HG03175 (cell line): ENCODE results near the gene PGGT1B.
A peak's percentile ranks its signal among the peaks of the same experiment; 100 is the strongest.

Experiments used
- ATAC-seq: cut with Tn5 transposase; IDR thresholded peaks from one replicate; pipeline ENCODE4 v1.9.1; 2021; ENCODE audit warnings: mild to moderate bottlenecking, moderate library complexity; ENCODE audit not compliant: unreplicated experiment

Gene PGGT1B

GRCh38 chr5:115184770-115185169, 77.9 kb downstream of the PGGT1B start:
- no peak for ATAC-seq

DNA sequence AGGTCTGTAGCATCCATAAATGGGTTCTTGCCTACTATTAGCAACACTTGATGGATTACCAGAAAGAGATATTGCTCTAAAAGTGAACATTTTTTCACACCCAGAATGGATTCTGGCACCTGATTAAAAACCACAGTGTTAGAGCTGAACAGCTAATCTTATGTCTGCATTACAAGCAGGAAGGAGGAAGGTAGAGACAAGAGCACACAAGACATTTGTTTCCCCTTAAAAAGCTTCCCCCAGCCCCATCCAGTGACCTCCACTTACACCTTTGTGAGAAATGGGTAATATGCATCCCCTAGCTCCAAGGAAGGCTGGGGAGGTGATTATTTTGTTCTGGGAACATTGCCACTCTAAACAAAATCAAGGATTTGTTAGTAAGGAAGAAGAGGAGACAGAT, 80.9 kb downstream of the PGGT1B start:
- ATAC-seq: no peak

- ATAC-seq: peak; percentile 66
Observed at GRCh38 chr5:115180165-115180709, 82.4 kb downstream of the PGGT1B start.

- ATAC-seq: peak; percentile 33
Observed at GRCh38 chr5:115179394-115180164, 83.1 kb downstream of the PGGT1B start.

GRCh38 chr5:115179030-115179393, 83.7 kb downstream of the PGGT1B start:
- no peak for ATAC-seq

- ATAC-seq: no peak
Observed at GRCh38 chr5:115170929-115171510, 91.7 kb downstream of the PGGT1B start.

DNA sequence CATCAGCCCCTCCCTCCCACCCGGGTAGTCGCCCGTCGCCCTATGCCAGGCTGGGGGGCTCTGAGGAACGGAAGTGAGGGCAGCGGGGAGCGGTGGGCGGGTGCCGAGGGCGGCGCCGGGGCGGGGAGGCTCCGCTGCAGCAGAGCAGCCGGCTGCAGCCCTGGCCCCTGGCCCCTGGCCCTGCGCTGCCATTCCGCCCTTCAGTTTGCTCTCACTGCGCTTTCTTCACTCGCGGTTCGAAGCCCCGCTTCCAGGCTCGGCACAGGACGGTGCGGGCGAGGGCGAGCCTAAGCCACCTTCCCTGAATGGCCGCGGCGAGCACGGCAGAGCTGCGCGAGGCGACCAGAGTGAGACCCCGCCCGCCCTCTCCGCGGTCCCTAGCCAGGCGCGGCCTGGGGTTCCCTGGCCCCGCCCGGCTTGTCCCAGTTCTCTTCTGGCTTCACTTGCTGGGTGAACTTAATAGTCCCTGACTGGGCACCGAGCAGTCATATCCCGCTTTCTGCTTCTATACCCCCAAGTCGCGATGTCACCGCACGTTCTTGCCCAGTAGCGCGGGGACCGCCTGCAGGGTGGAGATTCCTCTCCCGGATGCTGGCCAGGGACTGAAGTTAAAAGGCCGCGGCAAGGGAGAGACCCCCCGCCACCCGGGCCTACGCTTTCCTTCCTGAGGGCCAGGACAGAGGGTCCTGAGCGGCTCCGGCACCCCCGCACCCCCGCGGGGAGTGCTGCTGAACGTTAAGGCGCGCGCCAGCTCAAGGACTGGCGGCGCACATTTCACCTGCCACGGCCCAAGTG, 92.3 kb downstream of the PGGT1B start:
- ATAC-seq: peak; percentile 44

- peak; percentile 98 for ATAC-seq
Observed at GRCh38 chr5:115169487-115170133, 93.1 kb downstream of the PGGT1B start, which contains the start of gene TRIM36. Gene TRIM36, minus strand, starts transcription at chr5:115169908. Its CDS starts 274 bp downstream, at chr5:115169634.

- no peak for ATAC-seq
Observed at GRCh38 chr5:115168829-115169486, 93.7 kb downstream of the PGGT1B start.

DNA sequence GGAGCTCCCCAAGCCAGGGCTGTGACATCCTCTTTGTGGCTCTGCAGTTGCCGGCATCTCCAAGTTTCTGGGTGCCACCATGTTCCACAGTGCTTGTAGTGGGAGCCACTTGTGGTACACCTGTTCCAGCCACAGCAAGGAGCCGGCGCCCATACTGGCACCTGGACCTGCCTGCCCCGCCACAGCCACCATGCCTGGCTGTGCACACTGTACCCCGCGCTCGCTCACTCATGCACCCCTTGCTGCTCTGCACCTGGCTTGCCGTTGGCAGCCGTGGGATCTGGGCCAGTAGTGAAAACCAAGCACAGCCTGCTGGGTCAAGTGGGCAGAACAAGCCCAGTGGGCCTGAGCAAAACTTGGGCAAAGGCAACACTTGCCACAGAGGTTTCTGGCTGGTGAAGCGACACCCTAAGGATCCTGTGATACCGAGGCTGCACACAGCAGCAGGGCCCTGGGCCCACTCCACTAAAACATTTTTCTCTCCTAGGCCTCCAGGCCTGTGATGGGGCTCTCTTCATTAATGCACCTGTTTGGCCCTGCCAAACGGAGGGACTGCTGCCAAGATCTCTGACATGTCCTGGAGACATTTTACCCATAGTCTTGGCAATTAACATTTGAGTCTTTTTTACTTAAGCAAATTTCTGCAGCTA, 95.8 kb downstream of the PGGT1B start:
- no peak for ATAC-seq

DNA sequence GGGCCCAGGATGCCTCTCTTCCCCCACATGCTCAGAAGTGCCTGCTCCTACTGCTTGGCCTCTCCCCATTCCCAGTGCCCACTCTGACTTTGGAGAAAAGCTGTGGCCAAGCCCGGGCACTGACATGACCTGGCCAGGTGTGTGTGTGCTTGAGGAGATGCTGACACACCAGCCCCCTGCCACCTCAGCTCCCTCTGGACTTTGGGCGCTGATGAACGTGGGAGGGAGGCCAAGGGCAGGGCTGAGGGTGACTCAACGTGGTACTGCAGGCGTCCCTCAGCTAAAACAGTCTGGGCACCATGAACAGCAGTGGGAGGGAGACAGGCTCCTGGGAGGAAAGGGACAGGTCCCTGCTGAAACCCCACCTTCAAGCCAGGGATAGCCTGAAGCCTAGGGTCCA, 96.9 kb downstream of the PGGT1B start:
- ATAC-seq: no peak

DNA sequence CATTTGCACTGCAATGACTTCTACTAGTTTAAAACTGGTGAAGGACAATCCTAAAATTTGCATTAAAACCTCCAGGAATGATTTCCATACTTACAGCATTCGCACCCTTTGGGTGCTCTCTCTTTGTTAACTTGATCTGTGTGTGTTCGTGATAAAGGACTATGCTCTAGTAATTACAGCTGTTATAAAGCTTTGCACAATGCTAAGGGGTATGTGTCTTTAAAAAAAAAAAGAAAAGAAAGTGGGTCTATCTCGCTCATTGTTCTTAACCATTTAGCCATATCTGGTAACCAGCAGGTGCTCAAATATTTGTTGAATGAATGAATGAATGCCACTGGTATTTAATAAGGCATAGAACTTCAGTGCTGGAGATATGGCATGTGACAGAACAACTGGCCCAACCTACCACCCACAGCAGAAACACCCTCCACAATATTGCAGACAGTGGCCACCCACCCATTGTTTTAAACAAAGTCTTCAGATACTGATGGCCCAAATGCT, 101.7 kb downstream of the PGGT1B start:
- no peak for ATAC-seq
